ENCODE measurements around the gene C1orf50.
"Not testable (repeated sequence)": the region's sequence is repeated elsewhere in the genome, so short reads cannot be mapped to it uniquely, and the experiment has no call there.

C1orf50 gene

DNA sequence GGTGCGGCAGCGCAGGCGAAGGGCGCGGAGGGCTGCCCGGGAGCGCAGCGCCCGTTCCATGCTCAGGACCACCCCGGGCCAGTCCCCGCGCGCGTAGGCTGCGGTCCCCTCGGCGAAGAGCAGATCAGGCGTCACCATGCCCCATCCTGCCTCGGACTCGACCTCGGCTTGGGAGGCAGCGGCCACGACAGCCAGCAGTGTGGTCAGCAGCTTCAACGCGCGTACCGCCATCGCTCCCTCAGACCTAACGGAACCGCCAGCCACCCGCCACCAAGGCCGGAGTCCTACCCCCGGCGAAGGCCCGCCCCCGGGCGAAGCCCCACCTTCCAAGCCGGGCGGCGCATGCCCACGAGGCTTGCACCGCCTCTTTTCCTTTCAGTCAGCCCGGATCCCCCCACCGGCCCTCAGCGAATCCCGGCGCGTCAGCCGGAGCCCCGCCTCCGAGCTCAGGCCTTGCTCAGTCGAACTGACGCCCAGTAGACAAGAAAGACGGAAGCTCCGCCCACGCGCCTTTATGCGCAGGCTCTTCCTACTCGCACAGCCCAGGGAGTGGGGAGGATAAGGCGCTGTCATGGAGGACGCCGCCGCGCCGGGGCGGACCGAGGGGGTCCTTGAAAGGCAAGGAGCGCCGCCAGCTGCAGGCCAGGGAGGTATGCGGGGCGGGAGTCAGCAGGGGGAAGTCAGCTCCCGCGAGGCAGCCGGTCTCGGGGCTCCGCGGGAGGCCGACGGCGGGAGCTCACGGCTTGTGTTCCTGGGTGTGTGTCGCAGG, at the start of gene C1orf50, which contains the start of gene P3H1:
Gene C1orf50 (plus strand): TSS at position 509 of the 769 bp plus-strand sequence. CDS start 63 bp downstream, at position 572.
Gene P3H1 (minus strand): TSS at position 288 of the 769 bp plus-strand sequence. CDS start 57 bp downstream, at position 231.
- DNase-seq (ENCODE audit: low read depth): peak; percentile 97
- TF ChIP-seq, protein P1, sequence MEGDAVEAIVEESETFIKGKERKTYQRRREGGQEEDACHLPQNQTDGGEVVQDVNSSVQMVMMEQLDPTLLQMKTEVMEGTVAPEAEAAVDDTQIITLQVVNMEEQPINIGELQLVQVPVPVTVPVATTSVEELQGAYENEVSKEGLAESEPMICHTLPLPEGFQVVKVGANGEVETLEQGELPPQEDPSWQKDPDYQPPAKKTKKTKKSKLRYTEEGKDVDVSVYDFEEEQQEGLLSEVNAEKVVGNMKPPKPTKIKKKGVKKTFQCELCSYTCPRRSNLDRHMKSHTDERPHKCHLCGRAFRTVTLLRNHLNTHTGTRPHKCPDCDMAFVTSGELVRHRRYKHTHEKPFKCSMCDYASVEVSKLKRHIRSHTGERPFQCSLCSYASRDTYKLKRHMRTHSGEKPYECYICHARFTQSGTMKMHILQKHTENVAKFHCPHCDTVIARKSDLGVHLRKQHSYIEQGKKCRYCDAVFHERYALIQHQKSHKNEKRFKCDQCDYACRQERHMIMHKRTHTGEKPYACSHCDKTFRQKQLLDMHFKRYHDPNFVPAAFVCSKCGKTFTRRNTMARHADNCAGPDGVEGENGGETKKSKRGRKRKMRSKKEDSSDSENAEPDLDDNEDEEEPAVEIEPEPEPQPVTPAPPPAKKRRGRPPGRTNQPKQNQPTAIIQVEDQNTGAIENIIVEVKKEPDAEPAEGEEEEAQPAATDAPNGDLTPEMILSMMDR (IDR thresholded peaks at IDR 0.05; ENCODE audit: control insufficient read depth, insufficient read depth, low read depth, low read length, missing control alignments): no peak
- peak within 1 kb of the TSS; percentile 98 for H3K4me3 ChIP-seq (ENCODE audit: control insufficient read depth, low read depth, low read length)

DNA sequence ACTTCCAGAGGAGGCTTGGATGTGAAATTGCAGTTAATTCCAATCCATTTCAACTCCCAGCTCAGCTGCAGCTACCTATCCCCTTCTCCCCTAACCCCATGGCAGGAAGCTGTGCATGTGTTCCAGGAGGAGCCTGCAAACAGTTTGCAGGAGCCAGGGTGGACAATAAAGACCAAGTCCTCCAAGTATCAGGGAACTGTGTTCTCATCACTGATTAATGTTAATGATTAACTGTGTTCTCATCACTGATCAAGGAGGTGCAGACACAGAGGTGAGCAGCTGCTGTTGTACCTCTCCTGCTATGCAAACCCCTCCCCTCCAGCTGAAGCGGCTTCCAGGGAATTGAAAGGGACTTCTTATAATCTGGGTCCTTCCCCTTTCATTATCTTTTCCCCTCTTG, 46.2 kb upstream of the C1orf50 start:
- no peak for DNase-seq (ENCODE audit: low read depth)
- TF ChIP-seq, protein P1 (IDR thresholded peaks at IDR 0.05; ENCODE audit: control insufficient read depth, insufficient read depth, low read depth, low read length, missing control alignments): no peak

DNA sequence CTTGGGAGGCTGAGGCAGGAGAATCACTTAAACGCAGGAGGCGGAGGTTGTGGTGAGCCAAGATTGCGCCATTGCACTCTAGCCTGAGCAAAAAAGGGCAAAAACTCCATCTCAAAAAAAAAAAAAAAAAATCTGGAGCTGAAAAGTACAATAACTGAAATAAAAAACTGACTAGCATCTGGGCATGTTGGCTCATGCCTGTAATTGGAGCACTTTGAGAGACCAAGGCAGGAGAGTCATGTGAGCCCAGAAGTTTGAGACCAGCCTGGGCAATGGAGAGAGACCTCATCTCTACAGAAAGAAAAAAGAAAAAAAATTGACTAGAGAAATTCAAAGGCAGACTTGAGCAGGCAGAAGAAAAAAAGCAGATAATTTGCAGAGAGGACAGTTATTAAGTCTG, 45.1 kb upstream of the C1orf50 start:
- no peak overlapping the region for H3K4me3 ChIP-seq (ENCODE audit: control insufficient read depth, low read depth, low read length)
- TF ChIP-seq, protein P1 (IDR thresholded peaks at IDR 0.05; ENCODE audit: control insufficient read depth, insufficient read depth, low read depth, low read length, missing control alignments): no peak
- DNase-seq (ENCODE audit: low read depth): no peak

More for the DNA sequence above, 46.2 kb upstream of the C1orf50 start:
- H3K4me3 ChIP-seq (ENCODE audit: control insufficient read depth, low read depth, low read length): no peak overlapping the region

DNA sequence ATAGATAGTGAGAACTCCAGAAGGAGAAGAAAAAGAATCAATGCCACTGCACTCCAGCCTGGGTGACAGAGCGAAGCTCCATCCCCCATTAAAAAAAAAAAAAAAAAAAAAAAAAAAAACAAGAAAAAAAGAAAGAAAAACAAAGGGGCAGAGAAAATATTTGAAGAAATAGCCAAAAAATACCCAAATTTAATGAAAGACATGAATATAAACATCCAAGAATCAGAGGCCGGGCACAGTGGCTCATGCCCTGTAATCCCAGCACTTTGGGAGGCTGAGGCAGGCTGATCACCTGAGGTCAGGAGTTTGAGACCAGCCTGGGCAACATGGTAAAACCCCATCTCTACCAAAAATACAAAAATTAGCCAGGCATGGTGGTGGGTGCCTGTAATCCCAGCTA, 44.6 kb upstream of the C1orf50 start:
- not testable (repeated sequence) for H3K4me3 ChIP-seq (ENCODE audit: control insufficient read depth, low read depth, low read length); DNase-seq (ENCODE audit: low read depth)

DNA sequence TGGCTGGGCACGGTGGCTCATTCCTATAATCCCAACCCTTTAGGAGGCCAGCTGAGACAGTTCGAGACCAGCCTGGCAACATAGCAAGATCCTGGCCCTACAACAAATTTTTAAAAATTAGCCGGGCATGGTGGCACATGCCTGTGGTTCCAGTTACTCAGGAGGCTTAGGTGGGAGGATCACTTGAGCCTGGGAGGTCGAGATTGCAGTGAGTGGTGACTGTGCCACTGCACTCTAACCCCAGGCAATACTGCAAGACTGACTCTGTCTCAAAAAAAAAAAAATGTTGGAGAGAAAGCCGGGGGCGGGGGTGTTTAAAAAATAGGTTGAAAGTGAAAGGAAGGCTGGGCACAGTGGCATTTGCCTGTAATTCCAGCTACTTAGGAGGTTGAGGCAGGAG, 43.5 kb upstream of the C1orf50 start:
- no peak for DNase-seq (ENCODE audit: low read depth)
- H3K4me3 ChIP-seq (ENCODE audit: control insufficient read depth, low read depth, low read length): no peak overlapping the region
- TF ChIP-seq, protein P1 (IDR thresholded peaks at IDR 0.05; ENCODE audit: control insufficient read depth, insufficient read depth, low read depth, low read length, missing control alignments): no peak

DNA sequence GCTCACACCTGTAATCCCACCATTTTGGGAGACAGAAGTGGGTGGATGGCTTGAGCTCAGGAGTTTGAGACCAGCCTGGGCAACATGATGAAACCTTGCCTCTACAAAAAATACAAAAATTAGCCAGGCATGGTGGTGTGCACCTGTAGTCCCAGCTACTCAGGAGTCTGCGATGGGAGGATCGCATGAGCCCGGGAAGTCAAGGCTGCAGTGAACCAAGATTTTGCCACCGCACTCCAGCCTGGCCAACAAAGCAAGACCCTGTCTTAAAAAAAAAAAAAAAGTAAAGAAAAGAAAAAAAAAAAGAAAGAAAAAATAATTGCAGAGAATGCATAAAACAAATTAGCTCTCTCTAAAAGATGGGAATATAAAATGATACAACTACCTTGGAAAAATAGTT, 41.2 kb upstream of the C1orf50 start:
- not testable (repeated sequence) for H3K4me3 ChIP-seq (ENCODE audit: control insufficient read depth, low read depth, low read length); DNase-seq (ENCODE audit: low read depth)

DNA sequence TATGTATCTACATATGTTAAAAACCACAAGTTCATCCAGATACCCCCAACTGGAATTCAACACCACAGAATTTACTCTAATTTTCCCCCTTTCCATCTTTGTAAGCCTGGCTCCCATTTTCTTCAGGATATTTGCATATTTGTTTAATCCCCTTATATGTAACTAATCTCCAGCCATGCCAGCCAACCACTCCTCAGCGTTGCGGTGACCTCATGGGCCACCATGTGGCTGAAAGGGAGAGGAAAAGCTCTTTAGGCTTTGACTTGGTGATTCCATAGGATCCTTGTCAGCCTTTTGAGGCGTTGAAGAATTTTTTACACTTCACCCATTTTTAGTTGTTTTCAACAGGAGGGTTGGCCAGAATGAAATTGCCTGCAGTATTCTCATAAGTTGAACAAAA, 37.0 kb upstream of the C1orf50 start:
- TF ChIP-seq, protein P1 (IDR thresholded peaks at IDR 0.05; ENCODE audit: control insufficient read depth, insufficient read depth, low read depth, low read length, missing control alignments): no peak
- no peak for DNase-seq (ENCODE audit: low read depth)
- H3K4me3 ChIP-seq (ENCODE audit: control insufficient read depth, low read depth, low read length): no peak overlapping the region
